ENCODE results near the gene EPB41. TPM values are rescaled to one million over a fixed set of nuclear protein-coding genes. Genes with fewer than 3 reads are reported as not detected.

Gene EPB41
- polyA plus RNA-seq, 1 of the 3 experiments (the other 2 are of a cell fraction): 7.4 TPM

DNA sequence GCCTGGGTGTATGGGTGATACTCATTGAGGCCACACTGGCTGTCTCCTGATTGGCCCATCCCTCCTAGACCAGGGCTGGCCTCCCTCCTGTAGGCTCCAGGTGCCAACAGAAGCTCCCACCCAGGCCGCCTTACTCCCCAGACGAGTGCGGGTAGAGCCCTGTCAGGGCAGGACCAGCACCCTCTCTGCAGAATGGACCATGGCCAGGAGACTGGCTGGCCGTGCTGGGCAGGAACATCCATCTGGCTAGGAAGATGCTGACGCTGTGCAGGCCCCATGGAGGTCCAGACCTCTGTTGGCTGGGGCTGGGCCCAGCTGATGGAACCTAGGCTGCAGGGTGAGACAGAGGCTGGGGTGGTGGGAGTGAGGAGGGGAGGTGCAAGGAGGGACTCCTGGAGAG lies 25.0 kb upstream of the EPB41 start:
- POLR2A ChIA-PET: no interaction called here
- Histone ChIP-seq H4K20me1 (ENCODE audit: insufficient read depth) (no peaks in the 10 kb centered on the region), H3K36me3 (replicated peaks in 1 of 2; ENCODE audit: control insufficient read depth in 1 of 2, insufficient read depth in 2 of 2, low read length in 1 of 2) (no peaks in the 10 kb centered on the region), H3K27ac (ENCODE audit: low read depth in 2 of 2, low read length in 1 of 2) (no peak overlapping the region), H3K4me1 (ENCODE audit: control insufficient read depth in 1 of 2, insufficient read depth in 2 of 2, low read depth in 1 of 2, low read length in 1 of 2) (peaks cover 17 to 34% of the 10 kb centered on the region in 2 experiments; a peak in 2 of 4 replicates), H3K9ac (no peak overlapping the region), H2AFZ (ENCODE audit: low read depth) (no peak overlapping the region), H3K4me2 (no peak overlapping the region), H3K9me3 (no peaks in the 10 kb centered on the region), H3K4me3 (ENCODE audit: low read depth in 2 of 2, low read length in 1 of 2) (no peak overlapping the region), H3F3A (replicated peaks; ENCODE audit: insufficient read depth) (peaks cover 10% of the 10 kb centered on the region), H3K27me3 (ENCODE audit: insufficient read depth) (no peaks in the 10 kb centered on the region), H3K79me2 (ENCODE audit: insufficient read depth) (no peaks in the 10 kb centered on the region), H3K9me2 (no peaks in the 10 kb centered on the region)
- CTCF ChIA-PET: interaction anchor here (0.6 to 18.9 kb wide), 3 partner anchors 10 to 745 kb away, joined by 3 to 737 read pairs (median 4); no protein-coding TSS in a partner anchor
- TF ChIP-seq, protein P1, sequence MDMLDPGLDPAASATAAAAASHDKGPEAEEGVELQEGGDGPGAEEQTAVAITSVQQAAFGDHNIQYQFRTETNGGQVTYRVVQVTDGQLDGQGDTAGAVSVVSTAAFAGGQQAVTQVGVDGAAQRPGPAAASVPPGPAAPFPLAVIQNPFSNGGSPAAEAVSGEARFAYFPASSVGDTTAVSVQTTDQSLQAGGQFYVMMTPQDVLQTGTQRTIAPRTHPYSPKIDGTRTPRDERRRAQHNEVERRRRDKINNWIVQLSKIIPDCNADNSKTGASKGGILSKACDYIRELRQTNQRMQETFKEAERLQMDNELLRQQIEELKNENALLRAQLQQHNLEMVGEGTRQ (IDR thresholded peaks at IDR 0.05; ENCODE audit: borderline replicate concordance, low read depth, low read length): no peak
- no peak for TF ChIP-seq TAF1 (IDR thresholded peaks at IDR 0.05; ENCODE audit: borderline replicate concordance, low read depth, low read length)
- no peak for TF ChIP-seq YY1 (IDR thresholded peaks at IDR 0.05; ENCODE audit: low read depth)
- TF ChIP-seq SMC3 (IDR thresholded peaks at IDR 0.05; ENCODE audit: low read depth, low read length): no peak
- no peak for TF ChIP-seq POLR2AphosphoS5 (IDR thresholded peaks at IDR 0.05; ENCODE audit: low read depth, low read length)
- TF ChIP-seq RFX5 (IDR thresholded peaks at IDR 0.05; ENCODE audit: low read length): no peak
- TF ChIP-seq GABPA (IDR thresholded peaks at IDR 0.05; ENCODE audit: low read depth): no peak
- 100% methylated on average over 2 of the region's 5 CpGs for WGBS (ENCODE audit: low lambda C conversion rate)
- DNase-seq: no peak

DNA sequence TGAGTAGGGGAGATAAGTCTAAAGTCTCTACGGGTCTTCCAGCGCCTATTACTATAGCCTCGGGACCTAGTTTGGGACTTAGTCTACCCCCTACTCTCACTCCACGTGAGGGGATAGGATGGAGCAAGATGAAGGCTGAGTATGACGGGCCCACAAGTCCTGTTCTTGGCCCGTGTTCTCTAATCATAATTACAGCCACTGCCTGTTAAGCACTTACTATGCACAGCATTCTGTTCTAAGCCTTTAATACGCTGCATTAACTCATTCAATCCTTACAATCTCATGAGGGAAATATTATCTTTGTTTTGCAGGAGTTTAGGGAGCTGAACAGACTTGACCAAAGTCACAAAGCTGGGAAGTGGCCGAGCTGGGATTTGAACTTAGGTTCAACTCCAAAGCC lies 23.9 kb upstream of the EPB41 start:
- Histone ChIP-seq H2AFZ (ENCODE audit: low read depth) (no peak overlapping the region), H3K4me3 (ENCODE audit: low read depth in 2 of 2, low read length in 1 of 2) (no peak overlapping the region), H3K4me2 (no peak overlapping the region), H3K27ac (ENCODE audit: low read depth in 2 of 2, low read length in 1 of 2) (no peak overlapping the region), H3K4me1 (ENCODE audit: control insufficient read depth in 1 of 2, insufficient read depth in 2 of 2, low read depth in 1 of 2, low read length in 1 of 2) (peaks cover 9 to 25% of the 10 kb centered on the region in 2 experiments; a peak in 2 of 4 replicates), H3F3A (replicated peaks; ENCODE audit: insufficient read depth) (peaks cover 9% of the 10 kb centered on the region), H4K20me1 (ENCODE audit: insufficient read depth) (no peaks in the 10 kb centered on the region), H3K9me2 (no peaks in the 10 kb centered on the region), H3K36me3 (replicated peaks in 1 of 2; ENCODE audit: control insufficient read depth in 1 of 2, insufficient read depth in 2 of 2, low read length in 1 of 2) (no peaks in the 10 kb centered on the region), H3K9me3 (no peaks in the 10 kb centered on the region), H3K9ac (no peak overlapping the region), H3K79me2 (ENCODE audit: insufficient read depth) (no peaks in the 10 kb centered on the region), H3K27me3 (ENCODE audit: insufficient read depth) (no peaks in the 10 kb centered on the region)
- CTCF ChIA-PET: interaction anchor here (1.3 to 18.9 kb wide), 4 partner anchors 8 to 312 kb away, joined by 4 to 737 read pairs (median 8); no protein-coding TSS in a partner anchor
- 91% methylated on average over 8 of the region's 8 CpGs for WGBS (ENCODE audit: low lambda C conversion rate)
- POLR2A ChIA-PET: no interaction called here
- no peak for DNase-seq
- TF ChIP-seq TCF12 (IDR thresholded peaks at IDR 0.05) (no peak), GABPA (IDR thresholded peaks at IDR 0.05; ENCODE audit: low read depth) (no peak), RXRA (IDR thresholded peaks at IDR 0.05; ENCODE audit: borderline replicate concordance, low read depth) (no peak), RFX5 (IDR thresholded peaks at IDR 0.05; ENCODE audit: low read length) (no peak), TEAD4 (IDR thresholded peaks at IDR 0.05; ENCODE audit: borderline replicate concordance, insufficient read depth) (no peak), RAD21 (IDR thresholded peaks at IDR 0.05; ENCODE audit: low read length) (no peak), MXI1 (IDR thresholded peaks at IDR 0.05; ENCODE audit: low read depth, low read length) (no peak), FOSL2 (IDR thresholded peaks at IDR 0.05; ENCODE audit: borderline replicate concordance, low read depth) (no peak), MEF2A (IDR thresholded peaks at IDR 0.05; ENCODE audit: borderline replicate concordance, low read depth) (no peak), FOXJ3 (CRISPR knock-in tag; IDR thresholded peaks at IDR 0.05) (no peak), POLR2AphosphoS5 (IDR thresholded peaks at IDR 0.05; ENCODE audit: low read depth, low read length) (no peak)
- TF ChIP-seq, protein P2, sequence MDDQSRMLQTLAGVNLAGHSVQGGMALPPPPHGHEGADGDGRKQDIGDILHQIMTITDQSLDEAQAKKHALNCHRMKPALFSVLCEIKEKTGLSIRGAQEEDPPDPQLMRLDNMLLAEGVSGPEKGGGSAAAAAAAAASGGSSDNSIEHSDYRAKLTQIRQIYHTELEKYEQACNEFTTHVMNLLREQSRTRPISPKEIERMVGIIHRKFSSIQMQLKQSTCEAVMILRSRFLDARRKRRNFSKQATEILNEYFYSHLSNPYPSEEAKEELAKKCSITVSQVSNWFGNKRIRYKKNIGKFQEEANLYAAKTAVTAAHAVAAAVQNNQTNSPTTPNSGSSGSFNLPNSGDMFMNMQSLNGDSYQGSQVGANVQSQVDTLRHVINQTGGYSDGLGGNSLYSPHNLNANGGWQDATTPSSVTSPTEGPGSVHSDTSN (IDR thresholded peaks at IDR 0.05): no peak
- TF ChIP-seq, protein P3, sequence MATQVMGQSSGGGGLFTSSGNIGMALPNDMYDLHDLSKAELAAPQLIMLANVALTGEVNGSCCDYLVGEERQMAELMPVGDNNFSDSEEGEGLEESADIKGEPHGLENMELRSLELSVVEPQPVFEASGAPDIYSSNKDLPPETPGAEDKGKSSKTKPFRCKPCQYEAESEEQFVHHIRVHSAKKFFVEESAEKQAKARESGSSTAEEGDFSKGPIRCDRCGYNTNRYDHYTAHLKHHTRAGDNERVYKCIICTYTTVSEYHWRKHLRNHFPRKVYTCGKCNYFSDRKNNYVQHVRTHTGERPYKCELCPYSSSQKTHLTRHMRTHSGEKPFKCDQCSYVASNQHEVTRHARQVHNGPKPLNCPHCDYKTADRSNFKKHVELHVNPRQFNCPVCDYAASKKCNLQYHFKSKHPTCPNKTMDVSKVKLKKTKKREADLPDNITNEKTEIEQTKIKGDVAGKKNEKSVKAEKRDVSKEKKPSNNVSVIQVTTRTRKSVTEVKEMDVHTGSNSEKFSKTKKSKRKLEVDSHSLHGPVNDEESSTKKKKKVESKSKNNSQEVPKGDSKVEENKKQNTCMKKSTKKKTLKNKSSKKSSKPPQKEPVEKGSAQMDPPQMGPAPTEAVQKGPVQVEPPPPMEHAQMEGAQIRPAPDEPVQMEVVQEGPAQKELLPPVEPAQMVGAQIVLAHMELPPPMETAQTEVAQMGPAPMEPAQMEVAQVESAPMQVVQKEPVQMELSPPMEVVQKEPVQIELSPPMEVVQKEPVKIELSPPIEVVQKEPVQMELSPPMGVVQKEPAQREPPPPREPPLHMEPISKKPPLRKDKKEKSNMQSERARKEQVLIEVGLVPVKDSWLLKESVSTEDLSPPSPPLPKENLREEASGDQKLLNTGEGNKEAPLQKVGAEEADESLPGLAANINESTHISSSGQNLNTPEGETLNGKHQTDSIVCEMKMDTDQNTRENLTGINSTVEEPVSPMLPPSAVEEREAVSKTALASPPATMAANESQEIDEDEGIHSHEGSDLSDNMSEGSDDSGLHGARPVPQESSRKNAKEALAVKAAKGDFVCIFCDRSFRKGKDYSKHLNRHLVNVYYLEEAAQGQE (IDR thresholded peaks at IDR 0.05; ENCODE audit: low read depth, low read length): no peak
- TF ChIP-seq, protein P4, sequence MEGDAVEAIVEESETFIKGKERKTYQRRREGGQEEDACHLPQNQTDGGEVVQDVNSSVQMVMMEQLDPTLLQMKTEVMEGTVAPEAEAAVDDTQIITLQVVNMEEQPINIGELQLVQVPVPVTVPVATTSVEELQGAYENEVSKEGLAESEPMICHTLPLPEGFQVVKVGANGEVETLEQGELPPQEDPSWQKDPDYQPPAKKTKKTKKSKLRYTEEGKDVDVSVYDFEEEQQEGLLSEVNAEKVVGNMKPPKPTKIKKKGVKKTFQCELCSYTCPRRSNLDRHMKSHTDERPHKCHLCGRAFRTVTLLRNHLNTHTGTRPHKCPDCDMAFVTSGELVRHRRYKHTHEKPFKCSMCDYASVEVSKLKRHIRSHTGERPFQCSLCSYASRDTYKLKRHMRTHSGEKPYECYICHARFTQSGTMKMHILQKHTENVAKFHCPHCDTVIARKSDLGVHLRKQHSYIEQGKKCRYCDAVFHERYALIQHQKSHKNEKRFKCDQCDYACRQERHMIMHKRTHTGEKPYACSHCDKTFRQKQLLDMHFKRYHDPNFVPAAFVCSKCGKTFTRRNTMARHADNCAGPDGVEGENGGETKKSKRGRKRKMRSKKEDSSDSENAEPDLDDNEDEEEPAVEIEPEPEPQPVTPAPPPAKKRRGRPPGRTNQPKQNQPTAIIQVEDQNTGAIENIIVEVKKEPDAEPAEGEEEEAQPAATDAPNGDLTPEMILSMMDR (IDR thresholded peaks at IDR 0.05): no peak
- TF ChIP-seq, protein P5, sequence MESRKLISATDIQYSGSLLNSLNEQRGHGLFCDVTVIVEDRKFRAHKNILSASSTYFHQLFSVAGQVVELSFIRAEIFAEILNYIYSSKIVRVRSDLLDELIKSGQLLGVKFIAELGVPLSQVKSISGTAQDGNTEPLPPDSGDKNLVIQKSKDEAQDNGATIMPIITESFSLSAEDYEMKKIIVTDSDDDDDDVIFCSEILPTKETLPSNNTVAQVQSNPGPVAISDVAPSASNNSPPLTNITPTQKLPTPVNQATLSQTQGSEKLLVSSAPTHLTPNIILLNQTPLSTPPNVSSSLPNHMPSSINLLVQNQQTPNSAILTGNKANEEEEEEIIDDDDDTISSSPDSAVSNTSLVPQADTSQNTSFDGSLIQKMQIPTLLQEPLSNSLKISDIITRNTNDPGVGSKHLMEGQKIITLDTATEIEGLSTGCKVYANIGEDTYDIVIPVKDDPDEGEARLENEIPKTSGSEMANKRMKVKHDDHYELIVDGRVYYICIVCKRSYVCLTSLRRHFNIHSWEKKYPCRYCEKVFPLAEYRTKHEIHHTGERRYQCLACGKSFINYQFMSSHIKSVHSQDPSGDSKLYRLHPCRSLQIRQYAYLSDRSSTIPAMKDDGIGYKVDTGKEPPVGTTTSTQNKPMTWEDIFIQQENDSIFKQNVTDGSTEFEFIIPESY (IDR thresholded peaks at IDR 0.05; ENCODE audit: borderline replicate concordance, low read depth): no peak

All from SK-N-SH (cell line).